Epithelial cell of proximal tubule (primary cell): ENCODE data around the gene CTIF. TPM values are rescaled to one million over a fixed set of nuclear protein-coding genes. Genes with fewer than 3 reads are reported as not detected.

Experiments used
- DNase-seq: peaks from one replicate; pipeline ENCODE4 v3.0.0-alpha.2; 2011; ENCODE audit warnings: low read depth
- H3K4me3 ChIP-seq: 2 replicates; pipeline ENCODE4 v1.5.1; 2011; ENCODE audit warnings: low read depth, mild to moderate bottlenecking, low read length
- total RNA-seq: library from RNA; depleted of rRNA; stranded (reverse); fragments of >200 nt; gene quantifications from 2 replicates; pipeline ENCODE4 v1.2.3, GENCODE V29; 2015
- TF ChIP-seq, protein P1 (sequence below): conservative IDR thresholded peaks from 2 replicates; pipeline ENCODE4 v1.5.1; 2012; ENCODE audit warnings: low read depth, mild to moderate bottlenecking, low read length

CTIF gene
- total RNA-seq, 1 donor from 2014 or later, result 12.9 TPM

DNA sequence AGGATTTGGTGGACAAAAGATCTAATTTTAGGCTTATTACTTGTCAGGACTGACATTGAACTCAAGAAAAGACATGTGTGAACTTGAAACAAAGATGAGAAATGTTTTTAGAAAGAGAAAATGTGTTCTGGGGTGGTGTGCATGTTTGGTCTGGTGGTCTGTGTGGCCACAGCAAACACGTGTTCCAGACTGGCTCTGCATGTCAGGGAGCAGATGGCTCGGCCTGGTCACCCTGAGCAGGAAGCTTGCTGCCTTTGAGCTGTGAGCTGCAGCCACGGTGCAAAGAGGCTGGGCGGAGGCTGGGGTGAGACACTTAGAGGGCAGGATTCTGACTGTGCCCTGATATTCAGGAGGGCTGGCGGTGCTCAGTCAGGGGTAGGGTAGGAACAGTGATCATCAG is 186.1 kb downstream of the CTIF start:
- TF ChIP-seq, protein P1, sequence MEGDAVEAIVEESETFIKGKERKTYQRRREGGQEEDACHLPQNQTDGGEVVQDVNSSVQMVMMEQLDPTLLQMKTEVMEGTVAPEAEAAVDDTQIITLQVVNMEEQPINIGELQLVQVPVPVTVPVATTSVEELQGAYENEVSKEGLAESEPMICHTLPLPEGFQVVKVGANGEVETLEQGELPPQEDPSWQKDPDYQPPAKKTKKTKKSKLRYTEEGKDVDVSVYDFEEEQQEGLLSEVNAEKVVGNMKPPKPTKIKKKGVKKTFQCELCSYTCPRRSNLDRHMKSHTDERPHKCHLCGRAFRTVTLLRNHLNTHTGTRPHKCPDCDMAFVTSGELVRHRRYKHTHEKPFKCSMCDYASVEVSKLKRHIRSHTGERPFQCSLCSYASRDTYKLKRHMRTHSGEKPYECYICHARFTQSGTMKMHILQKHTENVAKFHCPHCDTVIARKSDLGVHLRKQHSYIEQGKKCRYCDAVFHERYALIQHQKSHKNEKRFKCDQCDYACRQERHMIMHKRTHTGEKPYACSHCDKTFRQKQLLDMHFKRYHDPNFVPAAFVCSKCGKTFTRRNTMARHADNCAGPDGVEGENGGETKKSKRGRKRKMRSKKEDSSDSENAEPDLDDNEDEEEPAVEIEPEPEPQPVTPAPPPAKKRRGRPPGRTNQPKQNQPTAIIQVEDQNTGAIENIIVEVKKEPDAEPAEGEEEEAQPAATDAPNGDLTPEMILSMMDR, result no peak
- no peak for DNase-seq
- no peak overlapping the region for H3K4me3 ChIP-seq

DNA sequence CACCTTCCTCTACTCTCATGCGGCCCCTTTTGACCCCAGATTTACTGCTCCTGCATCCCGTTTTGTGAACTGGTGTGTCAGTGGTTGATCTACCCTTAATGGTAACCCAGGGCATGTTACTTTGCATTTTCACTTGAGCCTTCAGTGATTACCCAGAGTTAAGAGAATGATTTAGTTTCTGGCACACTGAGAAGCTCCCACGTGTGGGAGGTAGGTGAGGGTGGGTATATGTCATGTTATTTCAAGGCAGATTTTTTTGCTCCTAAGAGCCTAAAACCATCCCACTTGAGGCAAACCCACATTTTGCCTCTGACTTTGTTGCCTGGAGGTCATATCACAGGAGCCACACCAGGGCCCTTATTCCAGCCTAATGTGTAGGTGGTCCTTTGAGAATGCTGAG is 186.7 kb downstream of the CTIF start:
- TF ChIP-seq, protein P1, result no peak
- no peak for DNase-seq
- no peak overlapping the region for H3K4me3 ChIP-seq

DNA sequence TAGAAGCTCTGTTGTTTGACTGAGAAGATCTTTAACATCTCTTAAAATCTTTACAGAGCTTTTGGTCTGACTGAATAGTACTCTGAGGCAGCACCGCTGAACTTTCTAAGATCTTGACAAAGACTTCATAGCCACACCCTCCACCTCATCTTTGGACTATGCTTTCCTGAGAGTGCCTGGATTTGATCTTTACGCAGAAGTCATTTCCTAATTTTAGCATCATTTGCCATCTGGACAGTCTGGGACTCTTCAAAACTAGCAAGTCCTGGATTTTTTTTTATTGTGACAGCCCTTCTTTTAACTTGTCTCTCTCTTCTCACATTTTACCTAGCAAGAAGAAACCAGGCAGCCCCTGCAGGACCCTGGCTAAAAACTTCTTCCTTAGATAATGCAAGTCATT is 188.8 kb downstream of the CTIF start:
- no peak for DNase-seq
- no peak overlapping the region for H3K4me3 ChIP-seq
- TF ChIP-seq, protein P1, result no peak

DNA sequence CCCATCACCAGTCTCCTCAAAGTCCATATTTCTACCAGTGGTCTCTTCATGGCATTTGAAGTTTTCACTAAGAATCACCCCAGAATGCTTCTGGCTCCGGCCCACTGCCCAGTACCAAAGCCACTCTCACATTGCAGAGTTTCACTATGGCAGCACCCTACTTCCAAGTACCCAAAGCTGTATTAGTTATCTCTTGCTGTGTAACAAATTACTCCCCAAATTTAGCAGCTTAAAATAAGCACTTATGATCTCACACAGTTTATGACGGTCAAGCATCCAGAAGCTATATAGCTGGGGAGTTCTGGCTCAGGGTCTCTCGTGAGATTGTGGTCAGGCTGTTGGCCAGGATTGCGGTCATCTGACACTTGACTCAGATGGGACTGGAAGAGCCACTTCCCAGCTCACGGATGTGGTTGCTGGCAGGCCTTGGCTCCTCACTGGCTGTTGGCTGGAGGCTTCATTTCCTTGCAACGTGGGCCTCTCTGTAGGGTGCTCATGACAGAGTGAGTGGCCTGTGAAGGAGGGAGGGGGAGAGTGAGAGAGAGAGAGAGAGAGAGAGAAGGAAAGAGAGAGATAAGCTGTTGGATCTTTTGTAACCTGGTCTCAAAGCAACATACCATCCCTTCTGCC is 189.5 kb downstream of the CTIF start:
- DNase-seq, result no peak
- no peak overlapping the region for H3K4me3 ChIP-seq
- TF ChIP-seq, protein P1, result no peak

DNA sequence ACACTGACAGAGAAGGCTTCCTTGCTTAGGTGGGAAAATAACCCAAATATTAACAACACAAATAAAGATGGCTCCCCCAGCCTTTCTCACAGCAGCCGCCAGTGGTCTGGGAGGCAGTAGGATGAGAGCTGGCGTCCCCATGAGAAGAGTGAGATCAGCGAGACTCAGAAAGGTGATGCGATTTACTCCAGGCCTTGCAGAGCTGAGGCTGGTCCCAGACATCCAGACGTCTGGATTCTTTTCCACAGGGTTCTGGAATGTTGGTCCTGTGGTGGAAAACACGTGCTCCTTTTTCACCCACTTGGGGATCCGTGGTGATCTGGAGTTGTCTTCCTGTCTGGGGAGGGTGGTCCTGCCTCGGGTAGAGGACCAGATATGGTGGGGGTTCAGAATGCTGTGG is 190.6 kb downstream of the CTIF start:
- no peak overlapping the region for H3K4me3 ChIP-seq
- DNase-seq, result no peak
- TF ChIP-seq, protein P1, result no peak

DNA sequence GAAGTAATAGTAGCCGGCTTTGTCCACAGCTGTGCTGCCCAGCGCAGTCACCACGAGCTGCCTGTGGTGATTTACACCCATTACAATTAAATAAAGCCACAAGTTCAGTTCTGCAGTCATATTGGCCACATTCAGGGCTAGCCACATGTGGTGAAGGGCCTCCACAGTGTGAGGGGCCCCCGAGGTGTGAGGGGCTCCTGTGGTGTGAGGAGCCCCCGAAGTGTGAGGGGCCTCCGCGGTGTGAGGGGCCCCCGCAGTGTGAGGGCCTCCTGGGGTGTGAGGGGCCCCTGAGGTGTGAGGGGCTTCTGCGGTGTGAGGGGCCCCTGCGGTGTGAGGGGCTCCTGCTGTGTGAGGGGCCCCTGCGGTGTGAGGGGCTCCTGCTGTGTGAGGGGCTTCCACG is 191.2 kb downstream of the CTIF start:
- H3K4me3 ChIP-seq, result no peak overlapping the region
- TF ChIP-seq, protein P1, result no peak
- no peak for DNase-seq

DNA sequence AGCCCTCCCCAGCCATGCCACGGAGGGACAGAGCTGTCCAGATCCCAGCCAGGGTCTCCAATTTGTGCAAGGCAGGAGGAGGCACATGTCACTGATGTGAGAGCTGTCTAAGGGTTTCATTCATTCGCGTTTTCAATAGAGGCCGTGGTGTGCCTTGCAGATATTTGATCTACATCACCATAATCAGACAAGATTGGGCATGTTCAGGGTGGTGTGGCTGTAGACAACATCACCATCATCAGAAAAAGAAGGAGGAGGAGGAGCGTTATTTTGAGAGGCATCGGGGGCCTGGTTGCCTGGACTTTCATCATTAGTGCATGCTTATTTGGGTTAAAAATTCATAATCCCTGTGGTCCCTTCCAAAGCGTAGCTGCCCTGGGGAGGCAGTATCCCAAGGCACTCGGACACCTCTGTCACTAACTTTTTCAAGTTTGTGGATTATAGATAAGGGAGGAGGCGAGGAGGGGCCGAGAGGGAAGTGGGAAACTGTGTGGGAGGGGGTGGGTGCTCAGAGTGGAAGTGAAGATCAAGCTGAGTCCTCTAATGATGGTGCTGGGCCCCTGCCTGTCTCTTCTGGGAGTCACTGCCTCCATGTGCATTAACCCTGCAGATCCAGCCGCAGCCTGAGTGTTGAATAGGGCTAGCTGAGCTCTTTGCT is 194.1 kb downstream of the CTIF start:
- TF ChIP-seq, protein P1, result no peak
- no peak for DNase-seq
- no peak overlapping the region for H3K4me3 ChIP-seq
